K562 (cell line): ENCODE measurements around the gene TLN1. TPM values are rescaled to one million over a fixed set of nuclear protein-coding genes. Genes with fewer than 3 reads are reported as not detected.

Experiments used
- ATAC-seq: fragments of 200-7000 bp; cut with Tn5 transposase; 3 replicates; pipeline ENCODE4 v1.9.1; 2020; ENCODE audit warnings: moderate library complexity
- BruUV-seq: library from RNA; stranded (reverse); fragments of 400-500 nt; replicated peaks from 2 replicates; lab custom pipeline; 2021; lab: Mats Ljungman, UMichigan
- CTCF ChIA-PET: fragments of 300-600 bp; formaldehyde crosslinking; extraction: SDS; loops from one replicate; lab custom pipeline; 2021; ENCODE audit warnings: low intra/inter-chr PET ratio; lab: Yijun Ruan, JAX
- POLR2A ChIA-PET: fragments of 300-600, 350-650 bp; sonication (Branson Sonifier 250); formaldehyde crosslinking; extraction: SDS; loops from one replicate; lab custom pipeline; 2021; ENCODE audit warnings: antibody characterized with exemption, inconsistent platforms; lab: Yijun Ruan, JAX
- DNase-seq, 4 experiments: peaks; one replicate each; pipeline versions ENCODE4 v3.0.0 to v3.0.0-alpha.2; 2011 to 2018; ENCODE audit warnings: low spot score in 3 of 4, mixed read lengths in 3 of 4; ENCODE audit errors: extremely low read depth in 1 of 4
- FAIRE-seq: peaks from 2 replicates; lab custom pipeline; 2011; peaks lifted over from hg19 to GRCh38; lab: Jason Lieb, UNC
- H2AFZ ChIP-seq: 2 replicates; pipeline ENCODE4 v1.6.0; 2011; ENCODE audit warnings: low read depth, low read length, control low read depth, inconsistent platforms
- H3K27ac ChIP-seq: fragments of 200-600 bp; 3 replicates; pipeline ENCODE4 v1.8.0; 2011; ENCODE audit warnings: low read depth, mild to moderate bottlenecking, control low read depth, inconsistent platforms, low read length, moderate library complexity, mixed read lengths; ENCODE audit errors: extremely low read depth
- H3K27me3 ChIP-seq, 2 experiments: fragments of 300-600 bp in 1 of 2; 2 replicates in 1 of 2; 3 replicates in 1 of 2; pipeline versions ENCODE4 v1.6.0 to v1.8.0; 2011; ENCODE audit warnings: inconsistent platforms in 2 of 2, low read length in 2 of 2, mild to moderate bottlenecking in 1 of 2, mixed read lengths in 1 of 2, moderate library complexity in 1 of 2; ENCODE audit not compliant: control insufficient read depth in 2 of 2, insufficient read depth in 2 of 2
- H3K36me3 ChIP-seq: fragments of 300-600 bp; 3 replicates; pipeline ENCODE4 v1.8.0; 2011; ENCODE audit warnings: mild to moderate bottlenecking, low read length, inconsistent platforms; ENCODE audit not compliant: control insufficient read depth, insufficient read depth
- H3K4me1 ChIP-seq, 2 experiments: fragments of 200-600 bp in 1 of 2; replicated peaks in 1 of 2; 2 replicates in 1 of 2; 3 replicates in 1 of 2; pipeline versions ENCODE4 v1.5.1 to v1.8.0; 2011; ENCODE audit warnings: inconsistent platforms in 2 of 2, low read length in 2 of 2, mild to moderate bottlenecking in 1 of 2, mixed read lengths in 1 of 2, moderate library complexity in 1 of 2; ENCODE audit not compliant: control insufficient read depth in 2 of 2, insufficient read depth in 2 of 2
- H3K4me2 ChIP-seq: 2 replicates; pipeline ENCODE4 v1.6.1; 2011; ENCODE audit warnings: low read length, control low read depth, inconsistent platforms, mixed read lengths; ENCODE audit not compliant: insufficient read depth
- H3K4me3 ChIP-seq: fragments of 200-600 bp; sonication (generic), shearing (Covaris generic); 2 replicates; pipeline ENCODE4 v1.5.1; 2016; ENCODE audit warnings: control low read depth, inconsistent platforms
- H3K79me2 ChIP-seq: fragments of 200-600 bp; 3 replicates; pipeline ENCODE4 v1.8.0; 2011; ENCODE audit warnings: low read length, inconsistent platforms; ENCODE audit not compliant: control insufficient read depth, insufficient read depth
- H3K9ac ChIP-seq, 2 experiments: 2 replicates each; pipeline versions ENCODE4 v1.6.0 to v1.6.1; 2011; ENCODE audit warnings: low read depth in 2 of 2, low read length in 2 of 2, control low read depth in 1 of 2, inconsistent platforms in 1 of 2, mild to moderate bottlenecking in 1 of 2, mixed read lengths in 1 of 2; ENCODE audit not compliant: insufficient read depth in 1 of 2
- H3K9me1 ChIP-seq: one replicate; pipeline ENCODE4 v1.6.0; 2011; ENCODE audit warnings: inconsistent platforms, mild to moderate bottlenecking, low read length, moderate library complexity; ENCODE audit not compliant: control insufficient read depth, insufficient read depth
- H3K9me3 ChIP-seq: replicated peaks from 2 replicates; pipeline ENCODE4 v1.5.1; 2011; ENCODE audit warnings: low read depth, low read length, inconsistent platforms; ENCODE audit not compliant: control insufficient read depth, insufficient read depth
- H4K20me1 ChIP-seq: replicated peaks from 2 replicates; pipeline ENCODE4 v1.6.1; 2011; ENCODE audit warnings: low read length, inconsistent platforms, mixed read lengths; ENCODE audit not compliant: control insufficient read depth, insufficient read depth
- BRF1 ChIP-seq: IDR thresholded peaks from 3 replicates; pipeline ENCODE4 v1.6.1; 2011; ENCODE audit warnings: borderline replicate concordance, mild to moderate bottlenecking; ENCODE audit not compliant: insufficient read length; ENCODE audit errors: extremely low read depth
- CAMTA2 ChIP-seq: fragments of 250-450 bp; sonication (Bioruptor Pico); conservative IDR thresholded peaks from 2 replicates; pipeline ENCODE4 v1.5.1; 2022
- CREB5 ChIP-seq: fragments of 250-450 bp; sonication (Bioruptor Pico); IDR thresholded peaks from 2 replicates; pipeline ENCODE4 v1.5.0; 2020; ENCODE audit warnings: mild to moderate bottlenecking
- CUX1 ChIP-seq: fragments of 200-800 bp; sonication (Bioruptor generic); IDR thresholded peaks from 2 replicates; pipeline ENCODE4 v1.6.1; 2016; ENCODE audit warnings: missing genetic modification characterization, missing compliant biosample characterization
- DACH1 ChIP-seq: fragments of 450-650 bp; IDR thresholded peaks from 2 replicates; pipeline ENCODE4 v1.6.1; 2018; ENCODE audit not compliant: partially characterized antibody
- DEAF1 ChIP-seq: fragments of 450-650 bp; formaldehyde crosslinking; IDR thresholded peaks from 2 replicates; pipeline ENCODE4 v1.4.0; 2020; ENCODE audit warnings: mild to moderate bottlenecking, moderate library complexity
- FUS ChIP-seq: fragments of 200-400 bp; formaldehyde crosslinking; optimal IDR thresholded peaks from 2 replicates; pipeline ENCODE3; 2017; ENCODE audit warnings: low read depth, low read length
- GABPB2 ChIP-seq: fragments of 250-450 bp; sonication (Bioruptor Pico); conservative IDR thresholded peaks from 2 replicates; pipeline ENCODE4 v1.5.1; 2021; ENCODE audit warnings: mild to moderate bottlenecking
- HDAC1 ChIP-seq, 2 experiments: fragments of 450-650 bp; IDR thresholded peaks; 2 replicates each; pipeline ENCODE4 v1.6.1; 2016 to 2017; ENCODE audit warnings: inconsistent platforms in 1 of 2, mild to moderate bottlenecking in 1 of 2, moderate library complexity in 1 of 2
- KLF1 ChIP-seq: fragments of 450-650 bp; IDR thresholded peaks from 2 replicates; pipeline ENCODE4 v1.6.1; 2016; ENCODE audit warnings: missing genetic modification characterization, missing compliant biosample characterization
- PURB ChIP-seq: sonication (generic); formaldehyde crosslinking; IDR thresholded peaks from 2 replicates; pipeline ENCODE4 v1.9.0; 2021; ENCODE audit warnings: low read depth, mild to moderate bottlenecking, missing genetic modification reagents
- SMARCA5 ChIP-seq: fragments of 450-650 bp; IDR thresholded peaks from 2 replicates; pipeline ENCODE4 v1.6.1; 2016
- STAG1 ChIP-seq: sonication (generic); formaldehyde crosslinking; IDR thresholded peaks from 2 replicates; pipeline ENCODE4 v1.5.0; 2020; ENCODE audit warnings: missing genetic modification reagents, borderline replicate concordance
- ZNF41 ChIP-seq: fragments of 250-450 bp; sonication (Bioruptor Pico); conservative IDR thresholded peaks from 2 replicates; pipeline ENCODE4 v1.4.0; 2020; ENCODE audit warnings: mild to moderate bottlenecking
- WGBS: fragments of 100-300 bp; shearing (Covaris generic); methylation state at CpG from one replicate; pipeline ENCODE4 v1.1.6; 2016; ENCODE audit warnings: low coverage, mixed read lengths; ENCODE audit not compliant: insufficient coverage; ENCODE audit errors: missing lambda C conversion rate; 5-methylcytosine and 5-hydroxymethylcytosine counted together
- in situ Hi-C: fragments of 300-500 bp; cut with MboI; formaldehyde crosslinking; loops from 4 replicates; pipeline ENCODE4 v1.15.0; 2018; ENCODE audit warnings: inconsistent platforms, mixed read lengths
- intact Hi-C: fragments of 100-400 bp; cut with micrococcal nuclease; formaldehyde crosslinking; loops from 2 replicates; pipeline ENCODE4 v1.14.2; 2022
- polyA plus RNA-seq, 8 experiments: library from polyadenylated mRNA; depleted of rRNA in 4 of 8; stranded (reverse) in 5 of 8; unstranded in 3 of 8; fragments of >200 nt; fragmentation: Nextera tagmentation in 2 of 8; fragmentation: Illumina TruSeq in 1 of 8; extraction: Ambion mirVana in 2 of 8; extraction: Trizol in 1 of 8; gene quantifications; 2 replicates each; pipeline versions ENCODE4 v1.2.1 to v1.2.3, GENCODE V29; 2011 to 2014; ENCODE audit warnings: inconsistent platforms in 1 of 8, missing spikeins in 1 of 8
- total RNA-seq, 7 experiments: library from RNA; depleted of rRNA in 6 of 7; stranded (reverse); fragments of >200 nt in 6 of 7; fragmentation: Illumina TruSeq in 2 of 7; extraction: Trizol in 2 of 7; gene quantifications; 2 replicates each; pipeline versions ENCODE4 v1.2.1 to v1.2.3, GENCODE V29; 2011 to 2021; ENCODE audit warnings: low replicate concordance in 1 of 7

TLN1 gene
- total and polyA plus RNA-seq, 9 of the 15 experiments (the other 6 are each of a cell fraction or from before 2014, with no cell fraction given): 3.6 to 240 (median 54.8) TPM

GRCh38 chr9:35736201-35736633 lies 4.2 kb upstream of the TLN1 start:
- in situ Hi-C loops (no loop called here), intact Hi-C loops (loop anchor here (5.0 to 10.0 kb wide), 2 partner anchors 41 to 79 kb away; partner anchors contain the start of genes HINT2 and SPAG8)
- WGBS: 56% methylated on average over 3 of the region's 5 CpGs
- Histone ChIP-seq H4K20me1 (0 out of 2 replicates have a peak, but pooled peaks cover 3% of the 10 kb centered on the region), H3K9ac (peak overlapping the region in 1 of 2 experiments; percentile 24; a peak in 1 of 4 replicates), H3K9me3 (no peaks in the 10 kb centered on the region), H3K4me1 (peaks cover 8 to 10% of the 10 kb centered on the region in 2 experiments; a peak in 4 of 5 replicates), H3K9me1 (no peaks in the 10 kb centered on the region), H3K79me2 (peaks cover 27% of the 10 kb centered on the region), H3K4me2 (no peak overlapping the region), H3K4me3 (no peak overlapping the region), H2AFZ (no peak overlapping the region), H3K27ac (no peak overlapping the region), H3K36me3 (peaks cover 71% of the 10 kb centered on the region), H3K27me3 (no peaks in the 10 kb centered on the region)
- FAIRE-seq (peak; percentile 72), ATAC-seq (peak; percentile 51), DNase-seq (peak; percentile 38 to 75 (median 47))
- ChIA-PET POLR2A (interaction anchor here (0.5 to 2.0 kb wide), 6 partner anchors 12 to 146 kb away, joined by 3 to 17 read pairs (median 3); partner anchors contain the start of genes GBA2 and RGP1), CTCF (interaction anchor here (0.5 to 1.3 kb wide), 3 partner anchors 146 to 1405 kb away, joined by 3 to 4 read pairs (median 3); no protein-coding TSS in a partner anchor)
- no TSS peak for BruUV-seq
- TF ChIP-seq KLF1 (tag) (no peak), BRF1 (no peak), GABPB2 (no peak), SMARCA5 (no peak), FUS (no peak), DACH1 (peak; percentile 27), CREB5 (no peak), ZNF41 (CRISPR knock-in tag) (no peak), HDAC1 (IDR thresholded peaks at IDR 0.05) (no peak), CUX1 (no peak), PURB (CRISPR knock-in tag) (no peak), DEAF1 (CRISPR knock-in tag) (peak; percentile 43), STAG1 (CRISPR knock-in tag) (no peak), CAMTA2 (CRISPR knock-in tag) (no peak)
